DOHH2 (cell line): ENCODE measurements around the gene TMEM131.
"Not testable (repeated sequence)": the region's sequence is repeated elsewhere in the genome, so short reads cannot be mapped to it uniquely, and the experiment has no call there.

ENCODE experiments used
- H3F3A ChIP-seq: fragments of 200-600 bp; sonication (generic), shearing (Covaris generic); 2 replicates; pipeline ENCODE4 v1.6.0; 2016; ENCODE audit warnings: antibody characterized with exemption, mild to moderate bottlenecking; ENCODE audit not compliant: control insufficient read depth, insufficient read depth
- H3K27ac ChIP-seq: fragments of 200-600 bp; sonication (generic); 2 replicates; pipeline ENCODE4 v1.5.1; 2014; ENCODE audit warnings: low read depth, mild to moderate bottlenecking, low read length, moderate library complexity
- H3K27me3 ChIP-seq: fragments of 200-600 bp; sonication (generic); 2 replicates; pipeline ENCODE4 v1.6.1; 2014; ENCODE audit warnings: mild to moderate bottlenecking, low read length, mixed read lengths; ENCODE audit not compliant: control insufficient read depth
- H3K36me3 ChIP-seq: fragments of 200-600 bp; sonication (generic); 2 replicates; pipeline ENCODE4 v1.6.1; 2014; ENCODE audit warnings: mild to moderate bottlenecking, low read length, moderate library complexity, mixed read lengths; ENCODE audit not compliant: control insufficient read depth
- H3K4me1 ChIP-seq: fragments of 200-600 bp; sonication (generic); 2 replicates; pipeline ENCODE4 v1.6.1; 2014; ENCODE audit warnings: mild to moderate bottlenecking, low read length, mixed read lengths; ENCODE audit not compliant: control insufficient read depth
- H3K4me2 ChIP-seq: fragments of 200-600 bp; sonication (generic); 2 replicates; pipeline ENCODE4 v1.6.0; 2014; ENCODE audit warnings: mild to moderate bottlenecking, low read length, moderate library complexity
- H3K4me3 ChIP-seq: fragments of 200-600 bp; sonication (generic); 2 replicates; pipeline ENCODE4 v1.5.1; 2014; ENCODE audit warnings: mild to moderate bottlenecking, low read length, mixed read lengths
- H3K79me2 ChIP-seq: fragments of 200-600 bp; sonication (generic); 2 replicates; pipeline ENCODE4 v1.6.1; 2014; ENCODE audit warnings: mild to moderate bottlenecking, low read length, mixed read lengths; ENCODE audit not compliant: control insufficient read depth
- H3K9me2 ChIP-seq: fragments of 200-600 bp; sonication (generic); replicated peaks from 2 replicates; pipeline ENCODE4 v1.6.1; 2014; ENCODE audit warnings: mild to moderate bottlenecking, low read length, mixed read lengths; ENCODE audit not compliant: control insufficient read depth
- H3K9me3 ChIP-seq: fragments of 200-600 bp; sonication (generic); 2 replicates; pipeline ENCODE4 v1.6.1; 2014; ENCODE audit warnings: antibody characterized with exemption, low read length, mixed read lengths; ENCODE audit not compliant: control insufficient read depth, insufficient read depth
- H4K20me1 ChIP-seq: fragments of 200-600 bp; sonication (generic); 2 replicates; pipeline ENCODE4 v1.6.0; 2014; ENCODE audit warnings: low read depth, mild to moderate bottlenecking, antibody characterized with exemption, low read length, moderate library complexity; ENCODE audit not compliant: control insufficient read depth, insufficient read depth
- CTCF ChIP-seq: fragments of 200-600 bp; sonication (generic); IDR thresholded peaks from one replicate; pipeline ENCODE4 v1.5.1; 2014; ENCODE audit warnings: antibody characterized with exemption, mild to moderate bottlenecking, low read depth, low read length; ENCODE audit not compliant: poor library complexity, severe bottlenecking
- EZH2phosphoT487 ChIP-seq: fragments of 200-600 bp; sonication (generic); IDR thresholded peaks from 2 replicates; pipeline ENCODE4 v1.6.1; 2017; ENCODE audit warnings: borderline replicate concordance, mild to moderate bottlenecking, antibody characterized with exemption, low read length, moderate library complexity, mixed read lengths

Gene TMEM131

GRCh38 chr2:97861177-97861576, 134.6 kb downstream of the TMEM131 start:
- Histone ChIP-seq H3K9me3 (no peaks in the 10 kb centered on the region), H3K4me1 (no peaks in the 10 kb centered on the region), H3K79me2 (peaks cover 11% of the 10 kb centered on the region), H3K4me2 (no peak overlapping the region), H3K27ac (no peak overlapping the region), H3F3A (no peaks in the 10 kb centered on the region), H3K9me2 (no peaks in the 10 kb centered on the region), H4K20me1 (no peaks in the 10 kb centered on the region), H3K27me3 (no peaks in the 10 kb centered on the region), H3K36me3 (peaks cover 37% of the 10 kb centered on the region), H3K4me3 (no peak overlapping the region)
- TF ChIP-seq CTCF = no peak
- no peak for TF ChIP-seq EZH2phosphoT487

- H4K20me1 ChIP-seq = no peaks in the 10 kb centered on the region
These were observed 137.3 kb downstream of the TMEM131 start for GRCh38 chr2:97858442-97858841.

DNA sequence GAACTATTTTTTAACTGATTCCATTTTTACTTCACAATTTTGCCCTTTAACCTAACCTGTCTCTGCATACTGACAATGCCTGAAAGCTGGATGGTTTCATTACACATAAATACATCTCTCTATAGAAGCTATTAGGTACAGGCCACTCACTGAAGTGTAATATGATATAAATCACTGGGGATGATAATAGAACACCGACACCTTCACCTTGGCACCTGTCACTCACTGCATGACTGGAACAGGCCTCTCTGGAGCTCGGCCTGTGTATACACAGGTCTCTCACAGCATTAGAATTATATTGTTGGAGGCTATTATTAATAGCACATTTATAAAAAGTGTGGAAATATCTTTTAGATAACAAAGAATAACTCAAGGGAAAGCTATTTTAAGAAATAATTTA, 138.2 kb downstream of the TMEM131 start:
- Histone ChIP-seq H3K79me2 (peaks cover 6% of the 10 kb centered on the region), H3K9me3 (no peaks in the 10 kb centered on the region), H3K4me1 (no peaks in the 10 kb centered on the region), H3K4me2 (no peak overlapping the region), H3K36me3 (peaks cover 41% of the 10 kb centered on the region), H3K4me3 (no peak overlapping the region), H3K27ac (no peak overlapping the region), H3F3A (no peaks in the 10 kb centered on the region), H4K20me1 (no peaks in the 10 kb centered on the region), H3K27me3 (no peaks in the 10 kb centered on the region), H3K9me2 (no peaks in the 10 kb centered on the region)
- no peak for TF ChIP-seq CTCF
- TF ChIP-seq EZH2phosphoT487 = no peak

More at GRCh38 chr2:97858442-97858841, 137.3 kb downstream of the TMEM131 start:
- Histone ChIP-seq H3K4me3 (no peak overlapping the region), H3K4me1 (no peaks in the 10 kb centered on the region), H3K27me3 (no peaks in the 10 kb centered on the region), H3K79me2 (peaks cover 7% of the 10 kb centered on the region), H3F3A (no peaks in the 10 kb centered on the region), H3K36me3 (peaks cover 37% of the 10 kb centered on the region), H3K9me3 (no peaks in the 10 kb centered on the region), H3K9me2 (no peaks in the 10 kb centered on the region), H3K27ac (no peak overlapping the region), H3K4me2 (no peak overlapping the region)
- TF ChIP-seq EZH2phosphoT487 (no peak), CTCF (no peak)

DNA sequence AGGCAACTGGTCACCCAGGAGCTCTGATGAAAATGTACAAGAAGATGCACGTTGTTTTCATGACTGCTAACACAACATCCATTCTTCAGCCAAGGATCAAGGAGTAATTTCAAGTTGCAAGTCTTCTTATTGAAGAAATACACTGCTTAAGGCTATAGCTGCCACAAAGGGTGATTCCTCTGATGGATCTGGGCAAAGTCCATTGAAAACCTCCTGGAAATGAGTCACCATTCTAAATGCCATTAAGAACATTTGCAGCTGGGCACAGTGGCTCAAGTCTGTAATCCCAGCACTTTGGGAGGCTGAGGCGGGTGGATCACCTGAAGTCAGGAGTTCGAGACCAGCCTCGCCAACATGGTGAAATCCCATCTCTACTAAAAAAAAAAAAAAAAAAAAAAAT, 142.7 kb downstream of the TMEM131 start:
- not testable (repeated sequence) for H4K20me1 ChIP-seq, H3K4me3 ChIP-seq, H3K9me2 ChIP-seq, H3K4me2 ChIP-seq, H3K9me3 ChIP-seq, H3K27ac ChIP-seq, H3K27me3 ChIP-seq, H3F3A ChIP-seq
- H3K4me1 ChIP-seq = peaks cover 22% of the 10 kb centered on the region
- peaks cover 13% of the 10 kb centered on the region for H3K79me2 ChIP-seq
- peaks cover 20% of the 10 kb centered on the region for H3K36me3 ChIP-seq
